ENCODE results near the gene GAS2.

GRCh38 chr11:22669368-22669767 is 3.0 kb downstream of the GAS2 start:
- no peak for TF ChIP-seq CTCF (IDR thresholded peaks at IDR 0.05)
- no peak for TF ChIP-seq POLR2A (IDR thresholded peaks at IDR 0.05)

All from right lobe of liver (tissue), 4 donors.